A673 (cell line): ENCODE measurements around the gene ELFN2. TPM values are rescaled to one million over a fixed set of nuclear protein-coding genes. Genes with fewer than 3 reads are reported as not detected.

ENCODE experiments used
- BruUV-seq: library from RNA; stranded (reverse); fragments of 400-500 nt; replicated peaks from 2 replicates; lab custom pipeline; 2021; lab: Mats Ljungman, UMichigan
- CTCF ChIA-PET: fragments of 300-600 bp; sonication (Branson Sonifier 250); formaldehyde crosslinking; loops from one replicate; lab custom pipeline; 2022; ENCODE audit warnings: antibody characterized with exemption; lab: Charles Lee
- POLR2A ChIA-PET: fragments of 300-600 bp; sonication (Branson Sonifier 250); formaldehyde crosslinking; loops from one replicate; lab custom pipeline; 2022; ENCODE audit warnings: antibody characterized with exemption; ENCODE audit not compliant: low non-redundant PET; lab: Charles Lee
- DNase-seq: peaks from one replicate; pipeline ENCODE4 v3.0.0-alpha.2; 2015; ENCODE audit warnings: low spot score
- H3K27ac ChIP-seq: fragments of 200-600 bp; sonication (generic); 2 replicates; pipeline ENCODE4 v1.5.1; 2016; ENCODE audit warnings: mixed run types, low read depth, mild to moderate bottlenecking, mixed read lengths, antibody characterized with exemption, low read length; ENCODE audit not compliant: poor library complexity, severe bottlenecking
- H3K27me3 ChIP-seq: fragments of 200-600 bp; sonication (generic); replicated peaks from 2 replicates; pipeline ENCODE4 v1.6.1; 2017; ENCODE audit warnings: mixed run types, low read depth, mild to moderate bottlenecking, mixed read lengths, antibody characterized with exemption, low read length; ENCODE audit not compliant: insufficient read depth, poor library complexity
- H3K36me3 ChIP-seq: fragments of 200-600 bp; sonication (generic); 2 replicates; pipeline ENCODE4 v1.6.1; 2016; ENCODE audit warnings: mixed run types, mild to moderate bottlenecking, mixed read lengths, antibody characterized with exemption, low read length; ENCODE audit not compliant: insufficient read depth, poor library complexity, severe bottlenecking
- H3K4me1 ChIP-seq: fragments of 200-600 bp; sonication (generic); 2 replicates; pipeline ENCODE4 v1.6.1; 2017; ENCODE audit warnings: mixed run types, mild to moderate bottlenecking, mixed read lengths, antibody characterized with exemption, low read length; ENCODE audit not compliant: insufficient read depth, poor library complexity, severe bottlenecking
- H3K4me3 ChIP-seq: fragments of 200-600 bp; sonication (generic); 2 replicates; pipeline ENCODE4 v1.5.1; 2016; ENCODE audit warnings: low read depth, mixed run types, mild to moderate bottlenecking, mixed read lengths, low read length; ENCODE audit not compliant: poor library complexity, severe bottlenecking
- H3K9me3 ChIP-seq: fragments of 200-600 bp; sonication (generic); 2 replicates; pipeline ENCODE4 v1.6.1; 2016; ENCODE audit warnings: mixed run types, low read depth, mild to moderate bottlenecking, mixed read lengths, antibody characterized with exemption, low read length; ENCODE audit not compliant: poor library complexity, severe bottlenecking
- EZH2 ChIP-seq: fragments of 200-600 bp; sonication (generic); IDR thresholded peaks from 2 replicates; pipeline ENCODE4 v1.6.1; 2017; ENCODE audit warnings: borderline replicate concordance, low read depth, mild to moderate bottlenecking, mixed read lengths, antibody characterized with exemption, low read length; ENCODE audit not compliant: poor library complexity, severe bottlenecking
- intact Hi-C: fragments of 100-400 bp; cut with micrococcal nuclease; formaldehyde crosslinking; loops from one replicate; pipeline ENCODE4 v1.10.0; 2022; ENCODE audit not compliant: unreplicated experiment
- total RNA-seq: library from RNA; stranded (reverse); gene quantifications from 2 replicates; pipeline ENCODE4 v1.2.3, GENCODE V29; 2021
- TF ChIP-seq, protein P1 (sequence below): fragments of 300-800, 200-600 bp; sonication (generic); conservative IDR thresholded peaks from 2 replicates; pipeline ENCODE4 v1.5.1; 2017; ENCODE audit warnings: low read depth, mild to moderate bottlenecking, antibody characterized with exemption, low read length, moderate library complexity, mixed read lengths

The ELFN2 gene
- total RNA-seq, 1 experiment from 2014 or later: not detected

DNA sequence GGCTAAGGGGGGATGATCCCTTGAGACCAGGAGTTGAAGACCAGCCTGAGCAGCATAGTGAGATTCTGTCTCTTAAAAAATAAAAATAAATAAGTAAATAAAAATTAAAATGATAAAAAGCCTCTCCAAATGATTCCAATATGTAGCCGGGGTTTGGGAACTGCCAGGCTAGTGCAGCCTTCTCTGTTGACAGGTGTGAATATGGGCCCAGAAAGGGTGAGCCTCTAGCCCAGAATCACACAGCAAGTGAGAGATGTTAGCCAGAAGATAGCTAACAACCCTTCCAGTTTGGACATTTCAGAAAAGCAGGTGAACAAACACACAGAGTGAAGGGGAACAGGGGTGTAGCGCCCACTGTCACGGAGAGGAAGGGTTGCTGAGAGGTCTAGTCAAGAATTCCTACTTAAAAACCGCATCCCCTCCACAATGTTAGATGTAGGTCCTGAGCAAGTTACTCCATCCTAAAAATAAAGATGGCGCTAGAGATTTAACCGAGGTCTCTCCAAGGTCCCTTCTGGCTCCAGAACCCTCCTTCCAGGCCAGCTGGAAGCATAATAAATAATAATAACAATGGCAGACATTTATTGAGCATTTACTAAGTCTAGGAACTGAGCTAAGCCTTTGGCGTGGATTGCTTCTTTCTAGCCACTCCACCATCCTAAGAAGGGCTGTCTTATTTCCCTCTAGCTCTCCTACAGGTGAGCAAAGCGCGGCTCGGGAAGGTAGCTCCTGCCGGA is 93.4 kb downstream of the ELFN2 start:
- TF ChIP-seq, protein P1, sequence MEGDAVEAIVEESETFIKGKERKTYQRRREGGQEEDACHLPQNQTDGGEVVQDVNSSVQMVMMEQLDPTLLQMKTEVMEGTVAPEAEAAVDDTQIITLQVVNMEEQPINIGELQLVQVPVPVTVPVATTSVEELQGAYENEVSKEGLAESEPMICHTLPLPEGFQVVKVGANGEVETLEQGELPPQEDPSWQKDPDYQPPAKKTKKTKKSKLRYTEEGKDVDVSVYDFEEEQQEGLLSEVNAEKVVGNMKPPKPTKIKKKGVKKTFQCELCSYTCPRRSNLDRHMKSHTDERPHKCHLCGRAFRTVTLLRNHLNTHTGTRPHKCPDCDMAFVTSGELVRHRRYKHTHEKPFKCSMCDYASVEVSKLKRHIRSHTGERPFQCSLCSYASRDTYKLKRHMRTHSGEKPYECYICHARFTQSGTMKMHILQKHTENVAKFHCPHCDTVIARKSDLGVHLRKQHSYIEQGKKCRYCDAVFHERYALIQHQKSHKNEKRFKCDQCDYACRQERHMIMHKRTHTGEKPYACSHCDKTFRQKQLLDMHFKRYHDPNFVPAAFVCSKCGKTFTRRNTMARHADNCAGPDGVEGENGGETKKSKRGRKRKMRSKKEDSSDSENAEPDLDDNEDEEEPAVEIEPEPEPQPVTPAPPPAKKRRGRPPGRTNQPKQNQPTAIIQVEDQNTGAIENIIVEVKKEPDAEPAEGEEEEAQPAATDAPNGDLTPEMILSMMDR: no peak
- no peak for TF ChIP-seq EZH2
- no peaks in the 10 kb centered on the region for H3K9me3 ChIP-seq
- H3K4me3 ChIP-seq: peak overlapping the region; percentile 31
- peak; percentile 11 for DNase-seq
- BruUV-seq: no TSS peak
- no peaks in the 10 kb centered on the region for H3K36me3 ChIP-seq
- ChIA-PET POLR2A (no interaction called here), CTCF (interaction anchor here (0.8 kb wide), 1 partner anchor 259 kb away, joined by 3 read pairs; no protein-coding TSS in a partner anchor)
- H3K4me1 ChIP-seq: peaks cover 24% of the 10 kb centered on the region
- H3K27ac ChIP-seq: no peak overlapping the region
- H3K27me3 ChIP-seq: peaks cover 20% of the 10 kb centered on the region
- intact Hi-C loops: no loop called here

DNA sequence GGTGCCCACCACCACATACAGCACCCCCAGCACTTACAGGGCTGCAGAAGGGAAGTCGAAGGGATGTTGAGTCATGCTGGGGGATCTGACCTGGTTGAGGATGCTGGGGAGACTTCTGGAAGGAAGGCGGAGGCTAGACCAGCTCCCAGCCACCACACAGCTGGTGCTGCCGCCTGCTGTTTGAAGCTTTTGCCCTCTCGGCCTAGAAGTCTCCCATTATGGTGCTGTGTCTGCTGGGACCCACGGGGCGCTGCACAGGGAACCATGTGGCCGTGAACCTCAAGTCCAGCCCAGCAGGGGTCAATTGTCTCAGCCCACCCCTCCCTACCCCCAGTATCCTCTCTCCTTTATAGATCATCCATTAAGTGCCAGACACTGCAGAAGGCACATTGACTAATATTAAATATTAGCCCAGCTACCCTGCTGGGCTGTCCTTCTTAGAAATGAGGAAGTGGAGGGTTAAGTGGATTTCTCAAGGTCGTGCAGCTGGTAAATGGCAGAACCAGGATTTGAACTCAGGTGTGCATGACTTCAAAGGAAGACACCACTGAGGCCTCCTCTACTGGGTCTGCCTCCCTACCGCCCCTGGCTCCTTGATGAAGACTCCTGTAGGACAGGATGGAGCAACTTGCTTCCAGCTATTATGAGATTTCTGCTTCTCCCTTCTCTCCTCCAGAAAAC is 95.3 kb downstream of the ELFN2 start:
- intact Hi-C loops: no loop called here
- no peak for DNase-seq
- peaks cover 20% of the 10 kb centered on the region for H3K27me3 ChIP-seq
- BruUV-seq: no TSS peak
- peaks cover 24% of the 10 kb centered on the region for H3K4me1 ChIP-seq
- no peak overlapping the region for H3K4me3 ChIP-seq
- H3K27ac ChIP-seq: no peak overlapping the region
- CTCF ChIA-PET: interaction anchor here (0.7 to 1.1 kb wide), 3 partner anchors 97 to 180 kb away, joined by 3 to 5 read pairs (median 4); no protein-coding TSS in a partner anchor
- H3K9me3 ChIP-seq: no peaks in the 10 kb centered on the region
- H3K36me3 ChIP-seq: no peaks in the 10 kb centered on the region
- TF ChIP-seq, protein P1: no peak
- no peak for TF ChIP-seq EZH2
- POLR2A ChIA-PET: no interaction called here

DNA sequence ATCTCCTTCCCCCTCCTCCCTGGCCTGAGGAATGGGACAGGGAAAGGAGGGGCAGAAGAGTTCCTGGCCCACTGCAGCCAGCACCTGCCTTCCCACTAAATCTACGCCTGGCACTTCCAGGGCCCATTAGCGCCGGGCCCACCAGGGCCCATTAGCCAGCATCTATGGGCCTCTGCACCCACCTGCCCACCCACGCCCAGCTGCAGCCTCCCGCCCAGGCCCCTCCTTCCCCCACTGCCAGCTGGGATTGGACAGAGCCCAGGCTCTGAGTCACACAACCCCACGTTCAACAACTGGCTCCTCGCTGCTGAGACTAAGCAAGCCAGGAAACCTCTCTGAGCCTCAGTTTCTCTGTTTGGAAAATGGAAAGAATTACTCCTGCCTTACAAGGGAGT is 96.2 kb downstream of the ELFN2 start:
- Histone ChIP-seq H3K4me3 (no peak overlapping the region), H3K27me3 (peaks cover 20% of the 10 kb centered on the region), H3K9me3 (no peaks in the 10 kb centered on the region), H3K36me3 (no peaks in the 10 kb centered on the region), H3K4me1 (peaks cover 24% of the 10 kb centered on the region), H3K27ac (no peak overlapping the region)
- ChIA-PET CTCF (interaction anchor here (1.1 kb wide), 1 partner anchor 98 kb away, joined by 4 read pairs; no protein-coding TSS in a partner anchor), POLR2A (no interaction called here)
- no peak for TF ChIP-seq EZH2
- TF ChIP-seq, protein P1: no peak
- intact Hi-C loops: no loop called here
- DNase-seq: peak; percentile 14
- BruUV-seq: no TSS peak
